ENCODE data around the gene CACNB4.

CACNB4 gene

DNA sequence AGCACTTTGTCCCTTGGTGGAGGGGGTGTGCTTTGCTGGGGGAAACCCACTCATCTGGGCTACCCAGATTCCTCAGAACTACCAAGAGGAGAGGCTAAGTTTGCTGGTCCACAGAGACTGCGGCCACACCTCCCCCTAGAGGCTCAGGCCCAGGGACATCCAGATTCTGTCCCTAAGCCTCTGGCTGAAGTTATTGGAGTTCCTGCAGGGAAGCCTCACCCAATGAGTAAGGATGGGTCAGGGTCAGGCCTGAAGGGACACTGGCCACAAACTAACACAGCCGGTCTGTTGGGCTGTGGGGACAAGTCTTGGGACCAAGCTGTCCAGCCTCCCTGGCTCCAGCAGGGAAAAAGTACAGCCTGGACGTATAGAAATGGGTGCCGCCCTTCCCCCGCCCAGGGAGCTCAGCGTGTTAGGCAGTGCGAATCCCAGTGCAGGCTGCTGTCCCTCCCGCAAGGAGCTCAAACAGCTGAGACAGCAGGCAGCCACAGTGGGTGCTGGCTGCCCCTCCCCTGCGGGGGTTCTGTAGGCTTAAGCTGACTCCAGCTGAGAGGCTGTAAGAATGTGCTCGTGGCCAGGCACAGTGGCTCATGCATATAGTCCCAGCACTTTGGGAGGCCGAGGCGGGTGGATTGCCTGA is 183.7 kb downstream of the CACNB4 start:
- TF ChIP-seq POLR2AphosphoS5 (IDR thresholded peaks at IDR 0.05; ENCODE audit: low read depth, low read length) (no peak), FOXP2 (optimal IDR thresholded peaks at IDR 0.05; ENCODE audit: borderline replicate concordance, extremely low read depth, extremely low read length, insufficient read depth) (no peak), SIN3A (IDR thresholded peaks at IDR 0.05; ENCODE audit: borderline replicate concordance, insufficient read depth, low read length) (no peak)
- TF ChIP-seq, protein P1, sequence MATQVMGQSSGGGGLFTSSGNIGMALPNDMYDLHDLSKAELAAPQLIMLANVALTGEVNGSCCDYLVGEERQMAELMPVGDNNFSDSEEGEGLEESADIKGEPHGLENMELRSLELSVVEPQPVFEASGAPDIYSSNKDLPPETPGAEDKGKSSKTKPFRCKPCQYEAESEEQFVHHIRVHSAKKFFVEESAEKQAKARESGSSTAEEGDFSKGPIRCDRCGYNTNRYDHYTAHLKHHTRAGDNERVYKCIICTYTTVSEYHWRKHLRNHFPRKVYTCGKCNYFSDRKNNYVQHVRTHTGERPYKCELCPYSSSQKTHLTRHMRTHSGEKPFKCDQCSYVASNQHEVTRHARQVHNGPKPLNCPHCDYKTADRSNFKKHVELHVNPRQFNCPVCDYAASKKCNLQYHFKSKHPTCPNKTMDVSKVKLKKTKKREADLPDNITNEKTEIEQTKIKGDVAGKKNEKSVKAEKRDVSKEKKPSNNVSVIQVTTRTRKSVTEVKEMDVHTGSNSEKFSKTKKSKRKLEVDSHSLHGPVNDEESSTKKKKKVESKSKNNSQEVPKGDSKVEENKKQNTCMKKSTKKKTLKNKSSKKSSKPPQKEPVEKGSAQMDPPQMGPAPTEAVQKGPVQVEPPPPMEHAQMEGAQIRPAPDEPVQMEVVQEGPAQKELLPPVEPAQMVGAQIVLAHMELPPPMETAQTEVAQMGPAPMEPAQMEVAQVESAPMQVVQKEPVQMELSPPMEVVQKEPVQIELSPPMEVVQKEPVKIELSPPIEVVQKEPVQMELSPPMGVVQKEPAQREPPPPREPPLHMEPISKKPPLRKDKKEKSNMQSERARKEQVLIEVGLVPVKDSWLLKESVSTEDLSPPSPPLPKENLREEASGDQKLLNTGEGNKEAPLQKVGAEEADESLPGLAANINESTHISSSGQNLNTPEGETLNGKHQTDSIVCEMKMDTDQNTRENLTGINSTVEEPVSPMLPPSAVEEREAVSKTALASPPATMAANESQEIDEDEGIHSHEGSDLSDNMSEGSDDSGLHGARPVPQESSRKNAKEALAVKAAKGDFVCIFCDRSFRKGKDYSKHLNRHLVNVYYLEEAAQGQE (IDR thresholded peaks at IDR 0.05; ENCODE audit: insufficient read depth in 1 of 2, low read depth in 2 of 2, low read length in 2 of 2) = no peak

DNA sequence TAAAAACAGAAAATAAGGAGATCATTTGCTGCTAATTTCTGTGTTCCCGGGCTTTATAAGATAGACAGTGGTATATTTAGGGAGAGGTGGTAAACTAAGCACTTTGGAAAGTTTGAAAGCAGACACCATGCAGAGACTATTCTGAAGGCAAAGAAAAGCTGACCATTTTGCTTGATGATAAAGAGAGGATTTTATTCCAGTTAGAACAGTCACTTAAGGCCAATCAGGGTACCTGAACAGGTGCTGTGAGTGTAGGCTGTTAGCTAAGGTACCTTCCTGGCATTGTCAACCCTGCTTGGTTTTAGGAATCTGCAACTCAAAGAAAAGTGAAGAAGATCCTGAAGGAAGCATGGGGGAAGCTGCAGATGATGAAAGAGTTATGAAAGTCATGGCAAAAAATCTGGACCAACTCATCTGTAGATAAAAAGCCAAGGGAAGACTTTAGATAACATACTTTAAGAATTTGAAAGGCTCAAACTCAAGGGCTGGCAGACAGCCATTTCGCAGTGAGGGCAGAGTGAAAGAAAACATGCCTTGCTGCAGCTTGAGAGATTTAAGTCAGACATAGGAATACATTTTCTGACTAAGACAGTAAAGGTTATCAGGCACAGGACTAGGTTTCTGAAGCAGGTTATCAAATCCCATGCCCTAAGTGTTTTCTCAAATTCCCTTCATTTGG is 190.5 kb downstream of the CACNB4 start:
- TF ChIP-seq TAF1 (IDR thresholded peaks at IDR 0.05; ENCODE audit: borderline replicate concordance, insufficient read depth, low read length) (no peak), FOXP2 (optimal IDR thresholded peaks at IDR 0.05; ENCODE audit: borderline replicate concordance, extremely low read depth, extremely low read length, insufficient read depth) (no peak), POLR2AphosphoS5 (IDR thresholded peaks at IDR 0.05; ENCODE audit: low read depth, low read length) (no peak), SIN3A (IDR thresholded peaks at IDR 0.05; ENCODE audit: borderline replicate concordance, insufficient read depth, low read length) (no peak)
- TF ChIP-seq, protein P1 (IDR thresholded peaks at IDR 0.05; ENCODE audit: insufficient read depth in 1 of 2, low read depth in 2 of 2, low read length in 2 of 2) = no peak

DNA sequence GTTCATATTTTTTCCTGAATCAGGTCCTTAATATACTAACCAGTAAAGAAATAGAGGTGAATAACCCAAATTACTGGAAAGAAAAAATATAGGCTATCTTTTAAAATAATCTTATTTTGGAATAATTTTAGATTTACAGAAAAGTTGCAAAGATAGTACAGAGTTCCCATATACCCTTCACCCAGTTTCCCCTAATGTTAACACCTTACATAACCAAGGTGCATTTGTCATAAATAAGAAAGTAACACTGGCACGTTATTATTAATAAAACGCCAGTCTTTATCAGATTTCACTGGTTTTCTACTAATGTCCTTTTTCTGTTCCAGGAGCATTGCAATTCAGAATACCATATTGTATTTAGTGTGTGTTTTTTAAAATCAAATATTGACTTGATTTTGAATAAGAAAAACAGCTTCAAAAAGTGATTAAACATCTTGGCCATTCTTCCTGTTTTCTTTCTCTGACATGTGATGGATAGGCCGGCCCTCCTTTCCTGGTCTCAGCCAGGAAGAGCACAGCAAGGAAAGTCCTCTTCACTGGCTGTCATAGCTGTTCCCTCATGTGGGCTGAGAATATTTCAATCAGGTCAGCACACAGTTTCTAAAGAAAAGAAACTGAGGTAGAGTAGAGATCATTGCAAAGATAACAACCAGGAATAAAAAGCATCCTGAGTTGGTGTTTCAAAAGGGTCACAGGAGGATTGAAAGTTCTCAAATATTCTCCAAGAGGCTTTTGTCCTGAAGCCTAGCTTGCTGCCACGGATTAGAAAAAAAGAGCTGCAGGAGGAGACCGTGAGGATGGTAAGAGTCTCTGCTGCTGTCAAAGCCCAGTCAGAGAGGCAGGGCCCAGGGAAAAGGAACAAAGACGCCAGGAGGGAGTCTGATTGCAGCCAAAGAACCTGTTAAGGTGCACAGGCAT is 191.3 kb downstream of the CACNB4 start:
- TF ChIP-seq FOXP2 (optimal IDR thresholded peaks at IDR 0.05; ENCODE audit: borderline replicate concordance, extremely low read depth, extremely low read length, insufficient read depth) (no peak), TAF1 (IDR thresholded peaks at IDR 0.05; ENCODE audit: borderline replicate concordance, insufficient read depth, low read length) (no peak), SIN3A (IDR thresholded peaks at IDR 0.05; ENCODE audit: borderline replicate concordance, insufficient read depth, low read length) (no peak), POLR2AphosphoS5 (IDR thresholded peaks at IDR 0.05; ENCODE audit: low read depth, low read length) (no peak)
- TF ChIP-seq, protein P1 (IDR thresholded peaks at IDR 0.05; ENCODE audit: insufficient read depth in 1 of 2, low read depth in 2 of 2, low read length in 2 of 2) = no peak

DNA sequence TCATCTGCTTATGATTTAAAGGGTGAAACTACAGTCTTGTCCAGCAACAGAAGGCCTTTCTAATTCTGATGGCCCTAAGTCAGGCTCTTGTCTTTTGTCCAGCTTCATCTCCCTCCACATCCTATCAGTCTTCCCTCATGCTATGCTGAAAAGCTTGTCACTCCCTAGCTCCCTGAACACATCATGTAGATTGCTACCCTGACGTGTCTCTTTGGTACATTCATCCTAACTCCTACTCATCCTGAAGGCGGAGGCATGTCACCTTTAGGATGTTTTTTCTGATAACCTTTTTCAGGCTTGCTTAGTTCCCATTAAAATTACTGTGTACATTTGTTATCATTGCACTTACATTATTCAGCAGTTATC is 192.2 kb downstream of the CACNB4 start:
- no peak for TF ChIP-seq TAF1 (IDR thresholded peaks at IDR 0.05; ENCODE audit: borderline replicate concordance, insufficient read depth, low read length)
- TF ChIP-seq FOXP2 (optimal IDR thresholded peaks at IDR 0.05; ENCODE audit: borderline replicate concordance, extremely low read depth, extremely low read length, insufficient read depth) = no peak
- no peak for TF ChIP-seq POLR2AphosphoS5 (IDR thresholded peaks at IDR 0.05; ENCODE audit: low read depth, low read length)
- no peak for TF ChIP-seq SIN3A (IDR thresholded peaks at IDR 0.05; ENCODE audit: borderline replicate concordance, insufficient read depth, low read length)
- TF ChIP-seq, protein P1 (IDR thresholded peaks at IDR 0.05; ENCODE audit: insufficient read depth in 1 of 2, low read depth in 2 of 2, low read length in 2 of 2) = no peak

Measured in PFSK-1 (cell line).